Fibroblast of upper back skin (primary cell): Measurements from ENCODE around the gene FBXL22.
A peak's percentile ranks its signal among the peaks of the same experiment; 100 is the strongest.
"Not testable (repeated sequence)": the region's sequence is repeated elsewhere in the genome, so short reads cannot be mapped to it uniquely, and the experiment has no call there.

Source experiments
- DNase-seq: peaks from one replicate; pipeline ENCODE4 v3.0.0-alpha.2; 2013

The FBXL22 gene

DNA sequence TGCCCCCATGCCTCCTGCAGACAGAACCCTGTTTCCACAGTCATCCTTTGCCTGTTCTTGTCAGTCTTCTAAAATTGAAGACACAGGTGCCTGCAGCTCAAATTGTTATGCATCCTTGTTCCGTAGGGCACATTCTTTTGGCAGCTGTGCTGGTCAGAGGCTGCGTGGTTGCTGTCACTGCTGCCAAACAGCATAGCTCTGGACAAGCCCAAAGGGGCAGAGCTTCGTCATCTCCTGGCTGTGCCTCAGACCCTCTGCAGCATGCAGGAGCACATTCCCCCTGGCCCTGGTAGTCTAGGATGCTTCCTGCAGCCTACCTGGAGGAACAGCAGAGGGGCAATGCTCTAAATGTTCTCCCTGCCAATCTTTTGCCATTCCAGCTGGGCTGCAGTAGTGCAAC, 2.1 kb upstream of the FBXL22 start:
- no peak for DNase-seq

DNA sequence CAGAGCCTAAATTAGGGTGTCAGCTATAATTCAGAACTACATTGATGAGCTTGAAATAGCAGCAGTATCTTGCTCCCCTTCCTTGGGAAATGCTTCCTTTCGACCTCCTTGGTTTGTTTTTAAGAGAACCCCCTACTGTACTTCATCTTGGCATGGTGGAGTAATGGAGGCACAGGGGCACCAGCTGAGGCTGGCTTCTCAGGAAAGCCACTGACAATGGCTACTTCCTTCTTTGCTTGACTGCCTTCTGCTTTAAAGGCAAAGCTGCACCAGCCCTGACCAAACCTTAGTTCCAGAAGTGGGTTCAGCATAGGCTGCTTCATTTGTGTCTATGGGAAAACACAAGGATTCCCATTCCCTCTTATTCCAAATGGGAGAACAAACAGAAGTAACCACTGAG, 1.5 kb upstream of the FBXL22 start:
- no peak for DNase-seq

DNA sequence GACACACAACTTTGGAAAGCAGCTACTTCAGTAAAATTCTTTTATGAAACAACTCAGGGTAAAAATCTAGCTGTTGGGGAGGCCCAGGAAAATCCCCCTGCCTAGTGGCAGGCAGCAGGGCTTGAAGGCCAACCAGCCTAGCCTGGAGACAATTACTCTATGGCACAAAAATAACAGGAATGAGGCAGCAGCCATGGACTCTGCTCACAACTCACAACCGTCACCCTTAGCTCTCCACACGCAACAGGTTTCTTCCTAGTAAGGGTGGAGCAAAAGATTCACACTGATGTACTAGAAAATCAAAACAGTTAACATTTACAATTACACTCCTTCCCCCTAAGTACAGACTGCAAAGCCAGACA, 530 bp upstream of the FBXL22 start:
- no peak for DNase-seq

DNA sequence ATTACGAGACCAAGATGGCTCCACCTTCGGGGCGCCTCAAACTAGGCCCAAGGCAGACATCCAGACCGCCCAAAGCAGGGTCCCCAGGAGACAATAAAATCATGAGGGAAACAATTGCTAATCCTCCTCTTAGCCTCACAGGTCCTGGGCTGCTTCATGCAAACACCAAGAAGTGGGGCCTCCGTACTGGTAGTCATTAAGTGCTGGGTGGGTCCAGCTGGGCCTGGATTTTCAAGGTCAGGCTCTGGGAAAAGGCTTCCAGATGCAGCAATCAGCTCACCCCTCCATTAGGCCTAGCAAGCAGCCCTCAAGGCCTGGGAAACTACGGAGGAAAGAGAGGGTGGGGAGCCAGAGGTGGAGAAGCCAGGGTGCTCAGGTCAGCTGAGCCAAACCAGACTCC, 634 bp downstream of the FBXL22 start:
- DNase-seq: no peak

DNA sequence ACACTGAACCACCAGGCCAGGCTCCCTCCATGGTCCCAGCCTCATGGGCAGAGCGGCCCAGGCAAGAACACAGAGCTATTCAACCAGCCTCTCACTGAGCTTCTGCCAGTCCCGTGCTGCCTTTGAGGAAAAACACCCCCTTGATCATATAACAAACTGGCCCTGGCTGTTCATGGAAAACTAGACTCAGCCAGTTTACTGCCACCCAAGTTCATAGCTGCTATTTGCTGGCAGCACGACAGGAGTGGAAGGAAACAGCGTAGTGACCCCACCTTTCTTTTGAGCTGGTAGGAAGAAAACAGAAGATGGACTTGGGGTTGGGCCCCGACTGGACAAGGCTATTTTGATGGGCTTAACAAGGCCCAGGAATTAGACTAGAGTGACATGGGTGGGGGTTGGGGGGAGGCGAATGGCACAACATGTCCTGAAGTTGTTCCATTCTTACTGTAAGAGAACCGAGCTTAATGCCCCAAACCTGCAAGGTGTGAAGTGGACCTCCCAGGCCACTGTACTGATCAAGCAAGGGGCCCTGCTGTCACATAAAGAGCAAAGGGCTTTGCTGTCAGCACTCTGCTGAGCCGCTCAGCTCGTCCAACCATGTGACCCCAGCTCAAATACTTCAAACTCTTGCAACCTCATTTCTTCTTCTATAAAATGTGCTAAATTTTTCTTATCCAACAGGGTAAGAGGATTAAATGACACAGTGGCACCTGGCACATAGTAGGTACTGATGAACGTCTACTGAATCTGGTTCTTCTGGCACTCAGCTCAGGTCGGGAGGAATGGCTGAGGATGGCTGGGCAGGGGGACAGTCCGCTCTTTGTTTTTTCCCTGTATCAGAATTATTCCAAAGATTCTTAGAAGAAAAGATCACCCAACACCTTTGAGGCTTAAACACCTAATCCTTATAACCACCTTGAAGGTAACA, 1.6 kb downstream of the FBXL22 start:
- peak; percentile 10 for DNase-seq

DNA sequence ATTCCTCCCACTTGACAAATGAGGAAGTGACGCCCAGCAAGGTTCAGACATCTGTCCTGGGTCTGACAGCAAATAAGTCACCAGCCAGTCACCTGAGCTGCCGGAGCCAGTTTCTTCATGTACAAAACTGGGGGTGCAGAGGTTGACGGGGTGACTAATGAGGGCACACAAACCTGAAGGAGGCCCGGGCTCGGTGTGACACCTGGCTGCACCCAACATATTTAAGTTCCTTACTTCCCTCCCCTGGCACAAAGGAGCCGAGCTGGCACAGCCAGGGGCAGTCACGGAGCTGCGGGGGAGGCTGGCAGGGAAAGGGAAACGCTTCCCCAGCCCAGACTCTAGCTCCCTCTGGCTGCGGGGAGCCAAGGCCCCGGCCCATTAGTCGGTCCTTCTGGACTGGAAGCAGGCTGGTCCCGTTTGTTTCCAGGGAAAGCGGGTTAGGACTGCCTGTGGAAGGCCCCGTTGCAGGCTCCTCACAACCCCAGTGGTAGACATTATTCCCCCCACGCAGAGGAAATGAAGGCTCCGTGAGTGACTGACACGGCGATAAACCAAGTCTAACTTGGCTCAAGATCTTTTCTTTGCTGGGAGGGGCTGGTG, 2.3 kb downstream of the FBXL22 start:
- DNase-seq: peak; percentile 20

DNA sequence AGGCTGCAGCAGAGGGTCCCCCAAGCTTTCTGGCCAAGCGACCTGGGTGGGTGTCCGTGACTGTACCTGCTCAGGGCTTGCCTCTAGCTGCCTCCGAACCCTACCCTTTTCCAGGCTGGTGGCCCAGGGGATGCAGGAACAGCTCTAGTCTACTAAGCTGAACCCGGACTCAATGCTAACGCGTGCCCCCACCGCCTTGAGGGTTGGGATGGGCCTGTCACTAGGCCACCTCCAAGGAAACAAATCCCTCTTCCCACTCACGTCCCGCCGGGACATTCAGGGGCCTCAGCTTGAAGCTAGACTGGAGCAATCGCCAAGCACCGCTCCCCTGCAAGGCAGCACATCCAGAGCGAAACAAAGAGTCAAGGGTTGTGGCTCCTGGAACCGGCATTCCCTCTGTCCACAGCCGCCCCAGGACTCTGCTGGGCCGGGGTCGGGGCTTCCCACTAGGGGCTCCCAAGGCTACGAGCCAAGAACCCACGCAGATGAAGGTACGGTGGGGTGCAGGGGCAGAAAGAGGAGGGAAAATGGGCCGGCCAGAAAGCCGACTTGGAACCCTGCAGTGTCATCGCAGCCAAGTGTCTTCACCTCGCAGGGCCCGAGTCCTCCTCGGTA, 2.9 kb downstream of the FBXL22 start:
- no peak for DNase-seq

DNA sequence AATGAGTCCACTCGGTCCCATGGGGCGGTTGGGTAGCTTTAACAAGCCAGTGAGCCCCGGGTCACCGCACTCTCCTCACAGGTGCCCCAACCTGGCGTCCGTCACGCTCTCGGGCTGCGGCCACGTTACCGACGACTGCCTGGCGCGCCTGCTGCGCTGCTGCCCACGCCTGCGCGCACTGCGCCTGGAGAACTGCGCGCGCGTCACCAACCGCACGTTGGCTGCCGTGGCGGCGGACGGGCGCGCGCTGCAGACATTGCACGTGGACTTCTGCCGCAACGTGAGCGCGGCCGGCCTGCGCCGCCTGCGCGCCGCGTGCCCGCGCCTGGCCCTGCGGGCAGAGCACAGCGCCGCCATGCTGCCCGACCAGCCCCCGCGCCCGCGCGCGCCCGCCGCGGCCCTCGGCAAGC, 3.4 kb downstream of the FBXL22 start:
- peak; percentile 90 for DNase-seq

DNA sequence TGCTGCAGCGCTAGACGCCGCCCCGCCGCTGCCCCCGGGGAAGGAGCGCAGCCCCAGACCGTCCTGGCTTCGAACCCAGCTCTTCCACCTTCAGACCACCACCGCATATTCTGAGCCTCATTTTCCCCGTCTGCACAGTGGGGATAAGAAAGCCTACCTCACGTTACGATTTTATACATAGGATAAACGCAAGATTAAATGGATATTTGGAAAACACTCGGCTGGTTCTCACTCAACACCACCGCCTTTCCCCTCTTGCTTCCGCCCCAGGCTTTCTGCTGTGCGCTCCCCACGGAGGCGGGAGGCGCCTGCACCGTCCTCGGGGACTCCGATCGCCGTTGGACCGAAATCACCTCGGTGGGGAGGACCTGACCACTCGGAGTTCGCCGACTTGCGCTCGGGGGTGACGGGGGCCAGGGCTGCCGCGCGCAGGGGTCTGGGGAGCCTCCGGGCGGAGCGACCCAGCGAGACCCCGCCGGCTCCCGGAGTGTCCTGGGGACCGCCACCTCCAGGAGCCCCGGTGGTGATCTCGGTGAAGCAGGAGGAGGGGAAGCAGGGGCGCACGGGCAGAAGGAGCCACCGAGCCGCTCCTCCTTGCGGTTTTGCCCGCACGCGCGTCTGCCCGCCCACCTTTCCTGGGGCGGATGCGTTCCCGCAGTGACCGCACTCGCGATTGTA, 4.0 kb downstream of the FBXL22 start:
- DNase-seq: peak; percentile 14

DNA sequence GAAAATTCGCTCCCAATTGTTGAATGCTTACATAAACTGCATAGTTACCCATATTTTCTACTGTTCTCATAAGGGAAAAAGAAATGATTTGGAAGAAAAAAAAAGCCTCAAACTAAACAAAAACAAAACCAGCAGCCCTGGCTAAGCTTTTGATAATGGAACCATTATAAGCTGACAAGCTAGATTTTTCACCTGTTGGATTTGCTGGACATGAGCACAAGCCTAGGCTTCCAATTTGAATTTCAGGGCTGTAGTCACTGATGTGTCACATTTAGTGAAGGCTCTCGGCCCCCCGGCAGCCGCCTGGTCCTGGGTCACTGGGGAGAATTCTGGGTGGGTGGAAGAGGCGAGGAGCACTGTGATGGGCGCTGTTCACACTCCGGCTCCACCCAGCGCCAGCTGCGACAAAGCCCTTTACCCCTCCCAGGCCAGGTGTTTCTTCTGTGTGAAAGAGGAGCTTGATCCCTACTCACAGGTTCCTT, 4.6 kb downstream of the FBXL22 start:
- no peak for DNase-seq

DNA sequence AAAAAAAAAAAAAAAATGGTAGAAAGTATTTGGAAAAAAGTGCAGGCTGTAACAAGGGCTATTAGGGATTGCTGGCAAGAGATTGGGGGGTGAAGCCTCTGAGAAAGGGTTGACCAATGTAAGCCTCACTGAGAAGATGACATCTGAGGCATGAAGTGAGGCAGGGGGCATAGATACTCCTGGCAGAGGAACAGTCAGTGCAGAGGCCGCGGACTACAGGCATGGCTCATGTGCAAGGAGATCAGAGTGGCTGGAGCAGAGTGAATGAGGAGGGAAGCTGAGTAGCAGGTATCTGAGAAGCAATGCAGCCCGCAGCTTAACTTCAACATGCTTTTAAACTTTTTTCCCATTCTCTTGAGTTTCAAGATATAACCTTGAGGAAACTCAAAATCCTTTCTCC, 5.4 kb downstream of the FBXL22 start:
- no peak for DNase-seq

DNA sequence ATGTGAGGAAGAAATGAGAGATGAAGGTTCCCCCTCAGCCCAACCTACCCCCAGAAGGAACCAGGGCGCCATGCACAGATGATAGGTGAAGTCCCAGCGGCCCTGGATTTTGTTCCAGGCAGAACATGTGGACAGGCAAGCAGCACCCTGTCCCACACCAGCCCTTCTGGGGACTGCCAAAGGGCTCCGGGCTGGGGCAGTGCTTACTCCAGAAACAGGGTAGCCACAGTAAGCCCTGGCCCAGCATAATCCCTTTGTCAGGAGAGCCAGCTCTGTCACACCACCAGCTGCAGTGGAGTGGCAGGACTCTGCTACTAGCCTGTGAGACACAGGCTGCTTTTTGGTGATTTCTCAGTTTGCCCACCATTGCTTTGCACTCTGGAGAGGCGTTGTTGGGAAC, 6.3 kb downstream of the FBXL22 start:
- no peak for DNase-seq

DNA sequence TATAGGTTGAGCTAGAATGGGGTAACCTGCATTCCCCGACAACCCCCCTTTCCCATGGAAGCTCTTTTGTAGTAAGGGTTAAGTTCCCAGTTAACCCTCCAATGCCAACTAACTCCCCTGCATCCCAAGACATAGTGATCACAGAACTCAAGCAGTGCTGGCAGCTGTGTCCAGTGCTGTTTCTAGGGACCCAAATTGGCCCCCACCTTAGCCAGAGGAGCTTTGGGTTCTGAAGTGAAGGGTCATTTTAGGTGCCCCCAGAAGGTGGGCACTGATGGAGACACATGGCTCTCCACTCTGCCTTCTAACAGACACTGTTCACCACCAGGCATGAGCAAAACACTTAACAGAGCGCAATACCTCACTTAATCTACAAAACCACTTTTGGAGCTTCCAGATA, 7.1 kb downstream of the FBXL22 start:
- no peak for DNase-seq

DNA sequence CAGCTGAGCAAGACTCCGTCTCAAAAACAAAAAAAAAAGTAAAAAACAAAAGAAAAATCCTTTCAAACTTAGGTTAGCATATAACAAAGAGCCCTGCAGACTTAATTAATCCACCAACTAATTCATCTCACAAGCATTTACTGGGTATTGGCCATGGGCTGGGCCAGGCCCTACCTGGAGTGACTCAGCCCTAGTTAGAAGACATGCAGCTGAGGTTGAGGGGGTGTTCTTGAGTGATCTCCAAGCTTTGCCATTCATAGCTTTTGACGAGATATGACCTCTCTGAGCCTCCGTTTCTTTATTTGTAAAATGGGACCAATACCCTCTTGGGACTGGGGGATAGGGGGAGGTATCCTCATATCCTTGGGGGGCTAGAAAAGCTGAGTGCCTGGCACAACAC, 7.8 kb downstream of the FBXL22 start:
- no peak for DNase-seq

DNA sequence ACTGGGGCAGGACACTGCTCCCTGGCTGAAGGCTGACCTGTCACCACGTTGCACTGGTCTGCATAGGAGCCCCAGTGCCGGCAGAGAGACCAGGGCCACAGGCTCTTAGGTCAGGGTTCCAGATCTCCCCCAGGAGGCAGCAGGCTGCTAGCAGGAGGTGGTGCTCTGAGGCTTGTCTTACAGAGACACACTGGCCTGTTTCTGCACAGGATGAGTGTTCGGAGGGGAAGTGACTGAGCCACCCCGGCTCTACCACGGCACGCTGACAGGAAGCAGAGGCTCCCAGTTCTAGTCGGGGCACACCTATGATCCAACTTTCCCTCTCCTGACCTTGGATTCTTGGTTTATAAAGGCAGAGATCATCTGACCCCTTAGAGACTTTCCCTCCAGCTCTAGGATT, 8.6 kb downstream of the FBXL22 start:
- DNase-seq: no peak

DNA sequence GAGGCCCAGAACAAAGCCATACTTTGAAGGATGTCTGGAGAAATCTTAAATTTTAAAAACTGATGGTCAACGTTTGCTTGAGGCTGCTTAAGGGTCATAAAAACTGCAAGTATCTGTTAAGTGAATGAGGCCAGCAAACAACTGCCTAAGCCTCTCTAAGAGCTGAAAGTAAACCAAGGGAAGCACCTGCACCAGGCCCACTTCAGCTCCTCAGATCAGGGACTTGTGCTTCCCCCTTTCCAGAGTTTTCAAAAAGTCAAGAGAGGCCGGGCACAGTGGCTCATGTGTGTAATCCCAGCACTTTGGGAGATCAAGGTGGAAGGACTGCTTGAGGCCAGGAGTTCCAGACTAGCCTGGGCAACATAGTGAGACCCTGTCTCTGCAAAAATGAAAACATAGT, 9.1 kb downstream of the FBXL22 start:
- no peak for DNase-seq

DNA sequence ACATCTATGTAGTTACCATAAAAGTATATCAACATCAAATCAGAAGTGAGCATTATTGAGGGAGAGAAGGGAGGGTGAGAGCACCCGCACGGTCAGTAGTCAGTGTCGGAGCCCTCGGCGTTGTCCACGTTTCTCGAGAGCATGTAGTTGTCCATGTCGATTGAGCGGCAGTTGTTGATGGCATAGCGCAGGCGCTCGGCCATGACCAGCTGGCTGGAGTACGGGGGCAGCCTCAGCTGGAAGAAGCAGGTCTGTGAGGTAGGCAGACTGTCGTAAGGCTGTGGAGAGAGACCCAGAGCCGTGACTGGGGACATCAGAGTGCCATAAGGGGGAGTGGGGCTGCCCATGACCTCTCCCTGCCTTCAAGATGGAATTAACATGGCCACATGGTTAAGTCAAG, 11.8 kb downstream of the FBXL22 start:
- DNase-seq: no peak

DNA sequence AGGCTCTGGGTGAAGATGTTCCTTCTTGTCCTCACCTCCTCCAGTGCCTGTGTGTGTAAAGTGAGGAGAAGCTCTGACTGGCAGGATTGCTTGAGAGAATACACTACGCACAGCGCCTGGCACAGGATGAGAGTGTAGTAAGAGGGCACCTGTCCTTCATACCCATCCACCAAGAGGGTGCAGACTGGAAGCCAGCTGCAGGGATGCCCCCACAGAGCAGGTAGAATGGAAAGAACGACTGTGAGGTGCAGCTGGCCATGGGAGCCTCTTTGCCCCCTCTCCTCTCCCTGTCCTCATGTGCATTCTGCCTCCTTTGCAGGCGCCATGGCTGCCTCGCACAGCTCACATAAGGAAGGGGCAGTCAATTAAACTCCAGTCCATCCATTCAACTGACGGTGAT, 12.3 kb downstream of the FBXL22 start:
- no peak for DNase-seq

DNA sequence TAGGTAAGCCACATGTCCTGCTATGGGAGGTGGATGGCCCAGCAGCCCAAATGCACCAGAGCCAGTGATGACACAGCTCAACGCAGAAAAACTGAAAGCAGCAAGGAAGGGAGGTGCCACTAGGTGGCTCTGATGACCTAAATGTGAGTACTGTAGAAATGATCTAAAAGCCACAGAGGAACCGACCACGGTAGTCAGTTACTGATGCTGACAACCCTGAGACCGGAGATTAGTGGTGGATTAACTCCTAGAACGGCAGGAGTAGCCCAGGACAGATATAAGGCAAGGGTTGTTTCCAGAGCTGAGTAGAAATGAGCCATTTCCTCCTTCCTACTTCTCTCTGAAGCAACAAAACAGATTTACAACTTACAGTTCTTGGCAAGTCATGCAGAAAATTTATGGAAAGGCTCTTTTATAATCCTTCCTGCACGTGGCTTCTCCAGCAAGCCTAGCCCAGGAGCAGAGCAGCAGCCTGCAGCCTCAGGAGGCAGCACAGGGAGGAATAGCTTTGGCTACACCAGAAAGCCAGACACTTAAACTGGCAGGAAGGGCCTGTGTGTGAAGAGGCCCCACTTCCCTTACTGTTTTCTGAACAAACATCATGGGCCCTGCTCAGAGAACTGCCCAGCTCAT, 13.1 kb downstream of the FBXL22 start:
- peak; percentile 80 for DNase-seq

DNA sequence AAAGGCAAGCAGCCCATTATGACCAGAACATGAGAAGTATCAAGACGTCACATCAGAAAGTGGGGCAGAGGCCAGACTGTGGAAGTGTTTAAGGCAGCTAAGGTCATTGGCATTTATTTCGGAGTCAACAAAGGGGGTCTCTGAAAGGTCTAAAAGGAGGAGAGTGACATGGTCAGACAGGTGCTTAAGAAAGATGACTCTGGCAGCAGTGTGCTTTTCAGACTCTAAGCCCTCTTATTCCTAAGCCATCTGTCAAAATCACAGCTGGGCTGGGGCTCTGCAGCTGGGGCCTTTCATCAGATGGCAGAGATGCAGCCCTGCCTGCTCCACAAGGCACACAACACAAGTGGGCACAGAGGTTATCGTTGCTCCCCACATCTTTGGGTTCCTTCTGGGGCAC, 14.0 kb downstream of the FBXL22 start:
- DNase-seq: no peak

DNA sequence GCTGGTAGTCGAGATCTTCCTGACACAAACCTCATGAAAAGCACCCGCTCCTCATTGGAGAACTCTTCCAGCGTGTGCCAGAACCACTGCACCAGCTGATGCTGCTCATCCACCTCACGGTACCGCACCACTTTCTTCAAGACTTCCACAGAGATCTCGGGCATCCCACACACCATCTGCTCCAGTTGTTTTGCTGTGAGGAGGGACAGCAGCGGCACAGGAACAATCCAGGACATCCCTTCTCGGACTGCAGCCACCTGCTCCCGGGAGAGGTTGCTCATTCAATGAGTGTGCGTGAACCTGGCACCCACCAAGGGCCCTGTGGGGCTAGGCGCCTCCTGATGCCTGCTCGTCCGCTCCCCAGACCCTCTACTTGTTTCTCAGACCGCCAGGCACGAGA, 15.1 kb downstream of the FBXL22 start:
- DNase-seq: no peak

DNA sequence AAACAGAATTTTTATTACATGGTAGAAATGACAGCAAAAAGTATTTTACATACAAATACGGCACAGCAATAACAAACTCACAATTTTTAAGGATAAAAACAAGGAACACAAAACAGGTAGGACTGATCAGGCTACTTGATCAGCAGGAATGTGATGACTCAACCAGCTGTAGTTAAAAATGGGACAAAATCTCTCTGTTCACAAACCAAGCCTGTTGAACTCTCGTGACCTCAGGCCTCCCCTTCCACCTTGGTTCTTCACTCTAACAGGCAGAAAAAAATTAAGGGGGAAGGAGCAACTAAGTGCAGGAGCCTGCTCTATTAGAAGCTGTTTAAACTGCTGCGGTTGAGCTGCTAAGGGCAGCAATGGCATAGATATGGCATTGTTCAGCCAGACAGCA, 18.7 kb downstream of the FBXL22 start:
- DNase-seq: no peak

DNA sequence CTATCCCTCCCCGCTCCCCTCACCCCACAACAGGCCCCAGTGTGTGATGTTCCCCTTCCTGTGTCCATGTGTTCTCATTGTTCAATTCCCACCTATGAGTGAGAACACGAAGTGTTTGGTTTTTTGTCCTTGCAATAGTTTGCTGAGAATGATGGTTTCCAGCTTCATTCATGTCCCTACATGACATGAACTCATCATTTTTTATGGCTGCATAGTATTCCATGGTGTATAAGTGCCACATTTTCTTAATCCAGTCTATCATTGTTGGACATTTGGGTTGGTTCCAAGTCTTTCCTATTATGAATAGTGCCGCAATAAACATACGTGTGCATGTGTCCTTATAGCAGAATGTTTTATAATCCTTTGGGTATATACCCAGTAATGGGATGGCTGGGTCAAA, 20.0 kb downstream of the FBXL22 start:
- DNase-seq: not testable (repeated sequence)
